Measurements from ENCODE around the gene ZNF521. TPM values are rescaled to one million over a fixed set of nuclear protein-coding genes. Genes with fewer than 3 reads are reported as not detected.

ZNF521 gene
- total and polyA plus RNA-seq, 10 of the 15 experiments (the other 5 are each of a cell fraction or from before 2014, with no cell fraction given) = 0.02 to 0.05 (median 0.04) TPM; not detected in 6

GRCh38 chr18:25223899-25224886, 127.8 kb downstream of the ZNF521 start:
- no TSS peak for BruUV-seq (replicated peaks)
- DNase-seq (ENCODE audit: low read depth, low spot score) = no peak
- ChIA-PET RAD21 (ENCODE audit: unreplicated experiment) (no interaction called here), SMC1A (ENCODE audit: uncharacterized antibody, unreplicated experiment) (interaction anchor here (1.7 kb wide), 1 partner anchor 9 kb away, joined by 5 read pairs; no protein-coding TSS in a partner anchor), POLR2A (no interaction called here), CTCF (interaction anchor here (1.5 kb wide), 1 partner anchor 34 kb away, joined by 4 read pairs; no protein-coding TSS in a partner anchor)
- H3K9me3 ChIP-seq (replicated peaks; ENCODE audit: control insufficient read depth, insufficient read depth, low read length) = no peaks in the 10 kb centered on the region
- intact Hi-C loops (cut with micrococcal nuclease; ENCODE audit: unreplicated experiment) (no loop called here), in situ Hi-C loops (cut with MboI) (no loop called here)
- no peaks in the 10 kb centered on the region for H3K27me3 ChIP-seq (replicated peaks in 1 of 2; ENCODE audit: control insufficient read depth in 2 of 2, insufficient read depth in 2 of 2, low read length in 1 of 2)
- H3K4me2 ChIP-seq (ENCODE audit: control insufficient read depth, insufficient read depth) = peak overlapping the region; percentile 35; the same call in 1 of the 2 replicates
- H4K20me1 ChIP-seq (ENCODE audit: control insufficient read depth, insufficient read depth) = no peaks in the 10 kb centered on the region
- TF ChIP-seq MLLT1 (IDR thresholded peaks at IDR 0.05) = no peak
- no peak for TF ChIP-seq HDAC6 (IDR thresholded peaks at IDR 0.05; ENCODE audit: unreplicated experiment)
- TF ChIP-seq, protein P1, sequence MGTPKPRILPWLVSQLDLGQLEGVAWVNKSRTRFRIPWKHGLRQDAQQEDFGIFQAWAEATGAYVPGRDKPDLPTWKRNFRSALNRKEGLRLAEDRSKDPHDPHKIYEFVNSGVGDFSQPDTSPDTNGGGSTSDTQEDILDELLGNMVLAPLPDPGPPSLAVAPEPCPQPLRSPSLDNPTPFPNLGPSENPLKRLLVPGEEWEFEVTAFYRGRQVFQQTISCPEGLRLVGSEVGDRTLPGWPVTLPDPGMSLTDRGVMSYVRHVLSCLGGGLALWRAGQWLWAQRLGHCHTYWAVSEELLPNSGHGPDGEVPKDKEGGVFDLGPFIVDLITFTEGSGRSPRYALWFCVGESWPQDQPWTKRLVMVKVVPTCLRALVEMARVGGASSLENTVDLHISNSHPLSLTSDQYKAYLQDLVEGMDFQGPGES (IDR thresholded peaks at IDR 0.05) = no peak
- no peak for TF ChIP-seq CBX3 (IDR thresholded peaks at IDR 0.05; ENCODE audit: borderline replicate concordance, low read depth)
- TF ChIP-seq NR2F1 (conservative IDR thresholded peaks at IDR 0.05) = no peak
- TF ChIP-seq ATF3 (IDR thresholded peaks at IDR 0.05; ENCODE audit: borderline replicate concordance, extremely low read depth, low read depth, low read length) = no peak
- TF ChIP-seq TCF3 (IDR thresholded peaks at IDR 0.05; ENCODE audit: borderline replicate concordance, insufficient read depth, low read depth, low read length) = no peak
- no peak for TF ChIP-seq STAT3 (IDR thresholded peaks at IDR 0.05; ENCODE audit: low read depth, low read length)
- no peak for TF ChIP-seq STAT1 (conservative IDR thresholded peaks at IDR 0.05)
- TF ChIP-seq NBN (IDR thresholded peaks at IDR 0.05) = no peak
- TF ChIP-seq RB1 (IDR thresholded peaks at IDR 0.05; ENCODE audit: borderline replicate concordance) = no peak
- no peaks in the 10 kb centered on the region for H3K36me3 ChIP-seq (ENCODE audit: control insufficient read depth in 2 of 2, insufficient read depth in 2 of 2, low read length in 1 of 2)
- H2AFZ ChIP-seq (ENCODE audit: control insufficient read depth, low read depth, low read length) = no peak overlapping the region
- no peak for FAIRE-seq
- 28% methylated on average over 23 of the region's 23 CpGs for WGBS (ENCODE audit: insufficient coverage, insufficient replicate concordance, low lambda C conversion rate, missing lambda C conversion rate)
- no peaks in the 10 kb centered on the region for H3K79me2 ChIP-seq (ENCODE audit: control insufficient read depth, insufficient read depth, low read length)
- no peak overlapping the region for H3K27ac ChIP-seq (ENCODE audit: control insufficient read depth, insufficient read depth)
- H3K4me1 ChIP-seq (ENCODE audit: control insufficient read depth, insufficient read depth, low read length) = no peaks in the 10 kb centered on the region
- ATAC-seq = no peak
- no peak overlapping the region for H3K4me3 ChIP-seq
- H3K9ac ChIP-seq (ENCODE audit: control insufficient read depth, insufficient read depth, low read length) = no peak overlapping the region
